Dermis blood vessel endothelial cell (primary cell): ENCODE data around the gene ADCK1. TPM values are rescaled to one million over a fixed set of nuclear protein-coding genes. Genes with fewer than 3 reads are reported as not detected.
"Not testable (repeated sequence)": the region's sequence is repeated elsewhere in the genome, so short reads cannot be mapped to it uniquely, and the experiment has no call there.

Experiments
- DNase-seq: peaks from one replicate; pipeline ENCODE4 v3.0.0; 2010
- total RNA-seq: library from RNA; depleted of rRNA; stranded (reverse); fragments of >200 nt; gene quantifications from 2 replicates; pipeline ENCODE4 v1.2.3, GENCODE V29; 2014

Gene ADCK1
- total RNA-seq, 1 donor from 2014 or later: 5.6 TPM

GRCh38 chr14:77906446-77906845 is 106.5 kb downstream of the ADCK1 start:
- no peak for DNase-seq

- no peak for DNase-seq
These were observed 108.9 kb downstream of the ADCK1 start for GRCh38 chr14:77908847-77909246.

GRCh38 chr14:77909911-77910310 is 110.0 kb downstream of the ADCK1 start:
- no peak for DNase-seq

GRCh38 chr14:77910506-77910905 is 110.6 kb downstream of the ADCK1 start:
- DNase-seq: no peak

- no peak for DNase-seq
These were observed 111.4 kb downstream of the ADCK1 start for GRCh38 chr14:77911356-77911755.

GRCh38 chr14:77912754-77913556 is 113.0 kb downstream of the ADCK1 start:
- DNase-seq: no peak

- DNase-seq: no peak
These were observed 114.3 kb downstream of the ADCK1 start for GRCh38 chr14:77914073-77914721.

- DNase-seq: not testable (repeated sequence)
These were observed 115.5 kb downstream of the ADCK1 start for GRCh38 chr14:77915390-77915789.

- DNase-seq: no peak
These were observed 117.7 kb downstream of the ADCK1 start for GRCh38 chr14:77917491-77918201.

GRCh38 chr14:77918448-77918847 is 118.5 kb downstream of the ADCK1 start:
- no peak for DNase-seq

GRCh38 chr14:77920312-77920711 is 120.4 kb downstream of the ADCK1 start:
- DNase-seq: no peak

GRCh38 chr14:77921818-77922217 is 121.9 kb downstream of the ADCK1 start:
- no peak for DNase-seq

- DNase-seq: no peak
These were observed 123.4 kb downstream of the ADCK1 start for GRCh38 chr14:77923131-77923936.

- no peak for DNase-seq
These were observed 124.4 kb downstream of the ADCK1 start for GRCh38 chr14:77924141-77924948.

- no peak for DNase-seq
These were observed 127.0 kb downstream of the ADCK1 start for GRCh38 chr14:77926942-77927341.

GRCh38 chr14:77931441-77931840 is 131.5 kb downstream of the ADCK1 start:
- DNase-seq: no peak

- no peak for DNase-seq
These were observed 136.3 kb downstream of the ADCK1 start for GRCh38 chr14:77936138-77936639.

GRCh38 chr14:77947372-77947771 is 147.5 kb downstream of the ADCK1 start:
- no peak for DNase-seq

- DNase-seq: no peak
These were observed 150.6 kb downstream of the ADCK1 start for GRCh38 chr14:77950371-77951063.

- DNase-seq: no peak
These were observed 156.0 kb downstream of the ADCK1 start for GRCh38 chr14:77955816-77956484.
